B cell (primary cell): ENCODE data around the gene TLK1. TPM values are rescaled to one million over a fixed set of nuclear protein-coding genes. Genes with fewer than 3 reads are reported as not detected.

Experiments used
- ATAC-seq: fragments of 200-7000 bp; cut with Tn5 transposase; one replicate; pipeline ENCODE4 v1.10.0; 2021; ENCODE audit warnings: low read depth, mild to moderate bottlenecking, moderate number of reproducible peaks, moderate library complexity
- CTCF ChIA-PET: fragments of 350-600 bp; sonication (Branson Sonifier 250); formaldehyde crosslinking; loops from one replicate; lab custom pipeline; 2021; ENCODE audit warnings: antibody characterized with exemption, inconsistent platforms; lab: Charles Lee
- POLR2A ChIA-PET: fragments of 350-600 bp; sonication (Branson Sonifier 250); formaldehyde crosslinking; loops from one replicate; lab custom pipeline; 2021; ENCODE audit warnings: antibody characterized with exemption; lab: Charles Lee
- DNase-seq: peaks from one replicate; pipeline ENCODE4 v3.0.0; 2013
- H2AFZ ChIP-seq: 2 replicates; pipeline ENCODE4 v1.6.1; 2012; ENCODE audit warnings: mild to moderate bottlenecking, low read depth, low read length; ENCODE audit not compliant: insufficient read depth, poor library complexity, severe bottlenecking
- H3K27ac ChIP-seq, 2 donors: 1 replicate in 1 of 2; 2 replicates in 1 of 2; pipeline ENCODE4 v1.5.1; 2012 to 2013; ENCODE audit warnings: low read length in 2 of 2, mild to moderate bottlenecking in 2 of 2, moderate library complexity in 1 of 2
- H3K27me3 ChIP-seq, 4 experiments: fragments of 200-600 bp in 1 of 4; sonication (generic) in 1 of 4; replicated peaks in 1 of 4; 1 replicate in 2 of 4; 2 replicates in 2 of 4; pipeline versions ENCODE4 v1.6.1 to v1.7.0; 2013 to 2016; ENCODE audit warnings: low read length in 3 of 4, mild to moderate bottlenecking in 2 of 4, mixed read lengths in 1 of 4, moderate library complexity in 1 of 4; ENCODE audit not compliant: insufficient read depth in 4 of 4, control insufficient read depth in 3 of 4; ENCODE audit errors: control extremely low read depth in 1 of 4
- H3K36me3 ChIP-seq, 2 experiments: replicated peaks in 1 of 2; 1 replicate in 1 of 2; 2 replicates in 1 of 2; pipeline versions ENCODE4 v1.6.1 to v1.7.1; 2013; ENCODE audit warnings: low read length in 1 of 2; ENCODE audit not compliant: insufficient read depth in 2 of 2, control insufficient read depth in 1 of 2; ENCODE audit errors: control extremely low read depth in 1 of 2, extremely low read depth in 1 of 2
- H3K4me1 ChIP-seq, 2 donors: fragments of 200-600 bp in 1 of 2; sonication (generic) in 1 of 2; 1 replicate in 1 of 2; 2 replicates in 1 of 2; pipeline versions ENCODE4 v1.5.1 to v1.6.1; 2013 to 2017; ENCODE audit warnings: low read length in 2 of 2; ENCODE audit not compliant: control insufficient read depth in 2 of 2, insufficient read depth in 2 of 2
- H3K4me2 ChIP-seq: replicated peaks from 2 replicates; pipeline ENCODE3; 2012; ENCODE audit warnings: mild to moderate bottlenecking, low read depth, low read length; ENCODE audit not compliant: poor library complexity, severe bottlenecking
- H3K4me3 ChIP-seq, 5 experiments: fragments of 200-600 bp in 1 of 5; sonication (generic) in 1 of 5; 1 replicate in 3 of 5; 2 replicates in 2 of 5; pipeline versions ENCODE4 v1.5.1 to v1.7.0; 2011 to 2016; ENCODE audit warnings: low read length in 4 of 5, mild to moderate bottlenecking in 4 of 5, low read depth in 2 of 5, control low read depth in 1 of 5, moderate library complexity in 1 of 5; ENCODE audit not compliant: insufficient read depth in 1 of 5; ENCODE audit errors: control extremely low read depth in 1 of 5, extremely low read depth in 1 of 5
- H3K79me2 ChIP-seq: fragments of 200-600 bp; sonication (generic); one replicate; pipeline ENCODE4 v1.6.0; 2016; ENCODE audit warnings: low read length; ENCODE audit not compliant: control insufficient read depth, insufficient read depth
- H3K9ac ChIP-seq: fragments of 200-600 bp; sonication (generic); 2 replicates; pipeline ENCODE4 v1.6.1; 2017; ENCODE audit warnings: mild to moderate bottlenecking, low read length, moderate library complexity
- H3K9me3 ChIP-seq, 3 donors: one replicate each; pipeline versions ENCODE4 v1.6.1 to v1.7.1; 2013; ENCODE audit warnings: low read length in 2 of 3; ENCODE audit not compliant: control insufficient read depth in 2 of 3, insufficient read depth in 1 of 3; ENCODE audit errors: control extremely low read depth in 1 of 3
- H4K20me1 ChIP-seq: 2 replicates; pipeline ENCODE4 v1.6.0; 2012; ENCODE audit warnings: mild to moderate bottlenecking, low read length; ENCODE audit not compliant: insufficient read depth, control insufficient read depth, poor library complexity, severe bottlenecking
- H3K27ac Mint-ChIP-seq: one replicate; pipeline ENCODE4 v1.8.0; 2021; ENCODE audit warnings: mixed read lengths
- H3K27me3 Mint-ChIP-seq: one replicate; pipeline ENCODE4 v1.8.0; 2021; ENCODE audit warnings: mixed read lengths
- H3K4me1 Mint-ChIP-seq: one replicate; pipeline ENCODE4 v1.8.0; 2021; ENCODE audit warnings: mixed read lengths
- H3K4me3 Mint-ChIP-seq: one replicate; pipeline ENCODE4 v1.8.0; 2021; ENCODE audit warnings: mixed read lengths
- H3K9me3 Mint-ChIP-seq: one replicate; pipeline ENCODE4 v1.8.0; 2022; ENCODE audit warnings: mixed read lengths; ENCODE audit not compliant: insufficient read depth
- EZH2 ChIP-seq: IDR thresholded peaks from 2 replicates; pipeline ENCODE4 v1.6.1; 2012; ENCODE audit warnings: borderline replicate concordance, low read depth, mild to moderate bottlenecking, moderate library complexity, low read length; ENCODE audit not compliant: insufficient read depth, poor library complexity, severe bottlenecking
- WGBS: methylation state at CpG from one replicate; pipeline ENCODE4 v1.1.5; 2013; ENCODE audit warnings: missing lambda C conversion rate; ENCODE audit not compliant: insufficient coverage; 5-methylcytosine and 5-hydroxymethylcytosine counted together
- intact Hi-C: fragments of 100-400 bp; cut with micrococcal nuclease; formaldehyde crosslinking; loops from one replicate; pipeline ENCODE4 v1.10.0; 2022
- polyA plus RNA-seq: library from polyadenylated mRNA; depleted of rRNA; stranded (reverse); fragments of >200 nt; gene quantifications from 2 replicates; pipeline ENCODE4 v1.2.3, GENCODE V29; 2012
- total RNA-seq, 2 donors: library from RNA; stranded (reverse); fragments of 120-200 nt in 1 of 2; gene quantifications; 1 replicate in 1 of 2; 2 replicates in 1 of 2; pipeline versions ENCODE4 v1.2.3 to v1.2.4, GENCODE V29; 2013 to 2022
- TF ChIP-seq, protein P1 (sequence below): fragments of 200-600 bp; IDR thresholded peaks from one replicate; pipeline ENCODE4 v1.8.0; 2022; ENCODE audit warnings: antibody characterized with exemption, mild to moderate bottlenecking

Gene TLK1
- total and polyA plus RNA-seq, 2 donors (not counting 1 experiment from before 2014, with no cell fraction given) = 13.8 to 186 TPM

DNA sequence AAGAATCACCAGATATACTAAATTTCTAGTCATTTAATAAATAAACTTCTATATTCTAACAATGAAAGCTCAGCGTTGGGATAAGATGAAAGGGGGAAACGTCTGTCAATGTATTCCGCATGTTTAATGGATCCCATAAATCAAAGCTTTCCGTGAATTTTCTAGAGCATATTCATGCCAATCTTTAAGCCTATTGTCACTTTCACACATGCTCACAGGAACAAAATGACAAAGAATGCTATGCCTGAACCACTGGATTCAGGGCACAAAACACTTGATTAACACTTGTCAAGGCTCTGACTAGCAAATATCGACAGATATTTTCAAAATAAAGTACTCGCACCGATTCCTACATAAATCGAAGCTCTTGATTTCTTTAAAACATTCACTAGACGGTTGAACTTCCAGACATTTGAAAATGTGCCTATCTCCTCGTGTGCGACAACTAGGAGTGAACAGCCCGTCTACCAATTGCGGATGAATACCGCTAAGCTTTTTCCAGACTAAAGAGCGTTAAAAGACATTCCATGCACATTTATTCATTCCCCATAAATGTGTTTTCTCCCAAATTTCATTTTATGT, 1.8 kb downstream of the TLK1 start:
- Mint-ChIP-seq H3K27ac (peak overlapping the region; percentile 95), H3K4me1 (peaks cover 63% of the 10 kb centered on the region), H3K4me3 (peak overlapping the region; percentile 98), H3K9me3 (no peaks in the 10 kb centered on the region), H3K27me3 (no peaks in the 10 kb centered on the region)
- Histone ChIP-seq H3K27ac (peak overlapping the region in 1 of 2 donors; percentile 95), H2AFZ (peak overlapping the region; percentile 67), H3K27me3 (no peaks in the 10 kb centered on the region), H3K9ac (peak overlapping the region; percentile 81), H3K9me3 (no peaks in the 10 kb centered on the region), H3K4me2 (peak overlapping the region; percentile 79), H3K79me2 (peaks cover 77% of the 10 kb centered on the region), H3K36me3 (no peaks in the 10 kb centered on the region), H3K4me3 (peak overlapping the region; percentile 80 to 90 (median 84)), H3K4me1 (peaks cover 41 to 51% of the 10 kb centered on the region in 2 donors), H4K20me1 (peaks cover 15% of the 10 kb centered on the region)
- DNase-seq = no peak
- ChIA-PET CTCF (interaction anchor here (0.7 to 10.3 kb wide), 11 partner anchors 18 to 275 kb away, joined by 3 to 78 read pairs (median 5); partner anchors contain the start of genes DCAF17, GORASP2 and METTL8), POLR2A (interaction anchor here (1.2 to 1.8 kb wide), 3 partner anchors 166 to 275 kb away, joined by 3 to 5 read pairs (median 4); partner anchors contain the start of genes DCAF17 and METTL8)
- 7% methylated on average over 9 of the region's 15 CpGs for WGBS
- TF ChIP-seq, protein P1, sequence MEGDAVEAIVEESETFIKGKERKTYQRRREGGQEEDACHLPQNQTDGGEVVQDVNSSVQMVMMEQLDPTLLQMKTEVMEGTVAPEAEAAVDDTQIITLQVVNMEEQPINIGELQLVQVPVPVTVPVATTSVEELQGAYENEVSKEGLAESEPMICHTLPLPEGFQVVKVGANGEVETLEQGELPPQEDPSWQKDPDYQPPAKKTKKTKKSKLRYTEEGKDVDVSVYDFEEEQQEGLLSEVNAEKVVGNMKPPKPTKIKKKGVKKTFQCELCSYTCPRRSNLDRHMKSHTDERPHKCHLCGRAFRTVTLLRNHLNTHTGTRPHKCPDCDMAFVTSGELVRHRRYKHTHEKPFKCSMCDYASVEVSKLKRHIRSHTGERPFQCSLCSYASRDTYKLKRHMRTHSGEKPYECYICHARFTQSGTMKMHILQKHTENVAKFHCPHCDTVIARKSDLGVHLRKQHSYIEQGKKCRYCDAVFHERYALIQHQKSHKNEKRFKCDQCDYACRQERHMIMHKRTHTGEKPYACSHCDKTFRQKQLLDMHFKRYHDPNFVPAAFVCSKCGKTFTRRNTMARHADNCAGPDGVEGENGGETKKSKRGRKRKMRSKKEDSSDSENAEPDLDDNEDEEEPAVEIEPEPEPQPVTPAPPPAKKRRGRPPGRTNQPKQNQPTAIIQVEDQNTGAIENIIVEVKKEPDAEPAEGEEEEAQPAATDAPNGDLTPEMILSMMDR = no peak
- no peak for TF ChIP-seq EZH2
- ATAC-seq = no peak
- intact Hi-C loops = loop anchor here (1.0 to 5.0 kb wide), 3 partner anchors 47 to 186 kb away; no protein-coding TSS in a partner anchor
